WTC11 (cell line): ENCODE results near the gene IRF4. TPM values are rescaled to one million over a fixed set of nuclear protein-coding genes. Genes with fewer than 3 reads are reported as not detected.

Experiments used
- ATAC-seq: fragments of 200-7000 bp; cut with Tn5 transposase; 2 replicates; pipeline ENCODE4 v1.10.0; 2021; ENCODE audit warnings: mild to moderate bottlenecking, moderate library complexity
- CTCF ChIA-PET: fragments of 300-600 bp; sonication (Branson Sonifier 250); formaldehyde crosslinking; loops from one replicate; lab custom pipeline; 2021; ENCODE audit warnings: antibody characterized with exemption; lab: Charles Lee
- POLR2A ChIA-PET: fragments of 350-600 bp; sonication (Branson Sonifier 250); formaldehyde crosslinking; loops from one replicate; lab custom pipeline; 2021; ENCODE audit warnings: antibody characterized with exemption; lab: Charles Lee
- DNase-seq: peaks from one replicate; pipeline ENCODE4 v3.0.0; 2021; ENCODE audit warnings: low spot score
- H3K27ac Mint-ChIP-seq: 2 replicates; pipeline ENCODE4 v1.8.0; 2021; ENCODE audit warnings: mixed read lengths
- H3K27me3 Mint-ChIP-seq: 2 replicates; pipeline ENCODE4 v1.8.0; 2021; ENCODE audit warnings: low read depth, mild to moderate bottlenecking, moderate library complexity, mixed read lengths
- H3K36me3 Mint-ChIP-seq: 2 replicates; pipeline ENCODE4 v1.8.0; 2021; ENCODE audit warnings: mixed read lengths
- H3K4me1 Mint-ChIP-seq: 2 replicates; pipeline ENCODE4 v1.8.0; 2022; ENCODE audit warnings: mixed read lengths
- H3K4me3 Mint-ChIP-seq: 2 replicates; pipeline ENCODE4 v1.8.0; 2021; ENCODE audit warnings: mild to moderate bottlenecking, moderate library complexity, mixed read lengths
- H3K9me3 Mint-ChIP-seq: 2 replicates; pipeline ENCODE4 v1.8.0; 2021; ENCODE audit warnings: mixed read lengths
- AFF4 ChIP-seq: sonication (generic); formaldehyde crosslinking; IDR thresholded peaks from 2 replicates; pipeline ENCODE4 v1.8.1; 2023; ENCODE audit warnings: mild to moderate bottlenecking, missing genetic modification reagents, borderline replicate concordance
- ATF1 ChIP-seq: sonication (generic); formaldehyde crosslinking; IDR thresholded peaks from 2 replicates; pipeline ENCODE4 v1.8.1; 2023; ENCODE audit warnings: mild to moderate bottlenecking, moderate library complexity, missing genetic modification reagents
- CBFB ChIP-seq: sonication (generic); formaldehyde crosslinking; IDR thresholded peaks from 2 replicates; pipeline ENCODE4 v1.8.1; 2022; ENCODE audit warnings: mild to moderate bottlenecking, low read depth, missing genetic modification reagents
- CREM ChIP-seq: sonication (generic); formaldehyde crosslinking; IDR thresholded peaks from 2 replicates; pipeline ENCODE4 v1.8.1; 2022; ENCODE audit warnings: mild to moderate bottlenecking, missing genetic modification reagents, moderate library complexity
- ELF4 ChIP-seq: sonication (generic); formaldehyde crosslinking; IDR thresholded peaks from 2 replicates; pipeline ENCODE4 v1.8.1; 2022; ENCODE audit warnings: low read depth, mild to moderate bottlenecking, moderate library complexity, missing genetic modification reagents
- EMX1 ChIP-seq: fragments of 250-450 bp; sonication (Bioruptor Pico); IDR thresholded peaks from 2 replicates; pipeline ENCODE4 v1.8.0; 2021; ENCODE audit warnings: mild to moderate bottlenecking
- ESRRA ChIP-seq: sonication (generic); formaldehyde crosslinking; IDR thresholded peaks from 2 replicates; pipeline ENCODE4 v1.8.1; 2022; ENCODE audit warnings: mild to moderate bottlenecking, missing genetic modification reagents, borderline replicate concordance
- FOXP4 ChIP-seq: sonication (generic); formaldehyde crosslinking; IDR thresholded peaks from 2 replicates; pipeline ENCODE4 v1.8.0; 2022; ENCODE audit warnings: mild to moderate bottlenecking, missing genetic modification reagents
- GRHL2 ChIP-seq: fragments of 250-450 bp; sonication (Bioruptor Pico); IDR thresholded peaks from 2 replicates; pipeline ENCODE4 v1.8.0; 2022; ENCODE audit warnings: mild to moderate bottlenecking, moderate library complexity; ENCODE audit not compliant: insufficient replicate concordance, severe bottlenecking
- HMGXB4 ChIP-seq: sonication (generic); formaldehyde crosslinking; IDR thresholded peaks from 2 replicates; pipeline ENCODE4 v1.8.1; 2023; ENCODE audit warnings: mild to moderate bottlenecking, moderate library complexity, missing genetic modification reagents
- JAZF1 ChIP-seq: fragments of 250-450 bp; sonication (Bioruptor Pico); IDR thresholded peaks from 2 replicates; pipeline ENCODE4 v1.9.0; 2021; ENCODE audit warnings: moderate library complexity, mild to moderate bottlenecking, inconsistent platforms
- KAT7 ChIP-seq: sonication (generic); formaldehyde crosslinking; IDR thresholded peaks from 2 replicates; pipeline ENCODE4 v1.8.1; 2023; ENCODE audit warnings: missing genetic modification reagents, mild to moderate bottlenecking, borderline replicate concordance
- MYBL2 ChIP-seq: sonication (generic); formaldehyde crosslinking; IDR thresholded peaks from 2 replicates; pipeline ENCODE4 v1.8.1; 2023; ENCODE audit warnings: mild to moderate bottlenecking, moderate library complexity, missing genetic modification reagents
- NR3C1 ChIP-seq: sonication (generic); formaldehyde crosslinking; conservative IDR thresholded peaks from 2 replicates; pipeline ENCODE4 v1.8.1; 2023; ENCODE audit warnings: low read depth, mild to moderate bottlenecking, missing genetic modification reagents
- PRRX2 ChIP-seq: fragments of 250-450 bp; sonication (Bioruptor Pico); IDR thresholded peaks from 2 replicates; pipeline ENCODE4 v1.8.0; 2021; ENCODE audit warnings: mild to moderate bottlenecking
- SMAD3 ChIP-seq: sonication (generic); formaldehyde crosslinking; IDR thresholded peaks from 2 replicates; pipeline ENCODE4 v1.8.0; 2022; ENCODE audit warnings: missing genetic modification reagents, mild to moderate bottlenecking, borderline replicate concordance
- SOX15 ChIP-seq: fragments of 250-450 bp; sonication (Bioruptor Pico); IDR thresholded peaks from 2 replicates; pipeline ENCODE4 v1.9.0; 2021; ENCODE audit warnings: mild to moderate bottlenecking
- TCF7 ChIP-seq: sonication (generic); formaldehyde crosslinking; IDR thresholded peaks from 2 replicates; pipeline ENCODE4 v1.8.0; 2022; ENCODE audit warnings: mild to moderate bottlenecking, low read depth, missing genetic modification reagents, moderate library complexity
- TEAD1 ChIP-seq: sonication (generic); formaldehyde crosslinking; IDR thresholded peaks from 2 replicates; pipeline ENCODE4 v1.8.0; 2022; ENCODE audit warnings: mild to moderate bottlenecking, missing genetic modification reagents
- TEAD4 ChIP-seq: sonication (generic); formaldehyde crosslinking; IDR thresholded peaks from 2 replicates; pipeline ENCODE4 v1.8.0; 2022; ENCODE audit warnings: mild to moderate bottlenecking, missing genetic modification reagents
- ZNF219 ChIP-seq: sonication (generic); formaldehyde crosslinking; IDR thresholded peaks from 2 replicates; pipeline ENCODE4 v1.8.0; 2023; ENCODE audit warnings: missing genetic modification reagents, mild to moderate bottlenecking, borderline replicate concordance
- ZNF396 ChIP-seq: fragments of 250-450 bp; sonication (Bioruptor Pico); IDR thresholded peaks from 2 replicates; pipeline ENCODE4 v1.8.0; 2021; ENCODE audit warnings: mild to moderate bottlenecking, moderate library complexity, borderline replicate concordance
- total RNA-seq: library from RNA; stranded (reverse); gene quantifications from 3 replicates; pipeline ENCODE4 v1.2.3, GENCODE V29; 2021
- TF ChIP-seq, protein P1 (sequence below): sonication (generic); formaldehyde crosslinking; IDR thresholded peaks from 2 replicates; pipeline ENCODE4 v1.8.0; 2023; ENCODE audit warnings: missing genetic modification reagents
- TF ChIP-seq, protein P2 (sequence below): fragments of 200-600 bp; IDR thresholded peaks from 2 replicates; pipeline ENCODE4 v1.8.0; 2022; ENCODE audit warnings: antibody characterized with exemption
- TF ChIP-seq, protein P3 (sequence below): sonication (generic); formaldehyde crosslinking; IDR thresholded peaks from 2 replicates; pipeline ENCODE4 v1.8.0; 2022; ENCODE audit warnings: mild to moderate bottlenecking, missing genetic modification reagents

Gene IRF4
- total RNA-seq, 1 experiment from 2014 or later: 1.6 TPM

DNA sequence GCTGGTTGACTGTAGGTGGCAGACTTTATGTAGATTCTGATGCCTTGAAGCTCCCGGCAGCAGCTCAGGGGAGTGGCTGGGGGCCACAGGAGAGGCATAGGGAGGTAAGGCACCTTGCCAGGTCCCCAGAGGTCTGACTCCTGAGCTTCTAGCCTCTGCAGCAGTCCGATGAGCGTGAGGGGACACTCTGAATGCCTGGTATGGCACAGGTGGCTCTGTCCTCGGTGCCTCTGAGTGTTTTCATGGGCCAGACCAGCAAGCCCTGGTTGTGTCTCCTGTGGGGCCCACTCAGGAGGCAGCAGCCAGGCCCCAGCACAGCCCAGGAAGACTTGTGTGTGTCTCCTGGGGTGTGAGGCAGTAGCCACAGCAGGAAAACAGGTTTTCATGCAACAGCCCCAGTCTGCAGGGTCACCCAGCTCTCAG is 39.7 kb upstream of the IRF4 start (continued):
- TF ChIP-seq EMX1 (CRISPR knock-in tag): no peak
- TF ChIP-seq, protein P1, sequence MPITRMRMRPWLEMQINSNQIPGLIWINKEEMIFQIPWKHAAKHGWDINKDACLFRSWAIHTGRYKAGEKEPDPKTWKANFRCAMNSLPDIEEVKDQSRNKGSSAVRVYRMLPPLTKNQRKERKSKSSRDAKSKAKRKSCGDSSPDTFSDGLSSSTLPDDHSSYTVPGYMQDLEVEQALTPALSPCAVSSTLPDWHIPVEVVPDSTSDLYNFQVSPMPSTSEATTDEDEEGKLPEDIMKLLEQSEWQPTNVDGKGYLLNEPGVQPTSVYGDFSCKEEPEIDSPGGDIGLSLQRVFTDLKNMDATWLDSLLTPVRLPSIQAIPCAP: no peak
- TF ChIP-seq SMAD3 (CRISPR knock-in tag): no peak
- no peak for TF ChIP-seq CREM (CRISPR knock-in tag)
- TF ChIP-seq ZNF396 (CRISPR knock-in tag): no peak

GRCh38 chr6:352474-352873 is 39.1 kb upstream of the IRF4 start:
- DNase-seq: no peak
- Mint-ChIP-seq H3K9me3 (peaks cover 58% of the 10 kb centered on the region), H3K4me1 (peaks cover 8% of the 10 kb centered on the region), H3K36me3 (peaks cover 85% of the 10 kb centered on the region), H3K27me3 (peaks cover 2% of the 10 kb centered on the region), H3K27ac (no peak overlapping the region; the same call in 1 of the 2 replicates), H3K4me3 (no peak overlapping the region)
- CTCF ChIA-PET: interaction anchor here (0.8 to 2.0 kb wide), 10 partner anchors 14 to 164 kb away, joined by 3 to 15 read pairs (median 4); no protein-coding TSS in a partner anchor
- TF ChIP-seq SOX15 (CRISPR knock-in tag): no peak
- no peak for TF ChIP-seq FOXP4 (CRISPR knock-in tag)
- no peak for TF ChIP-seq PRRX2
- TF ChIP-seq, protein P2, sequence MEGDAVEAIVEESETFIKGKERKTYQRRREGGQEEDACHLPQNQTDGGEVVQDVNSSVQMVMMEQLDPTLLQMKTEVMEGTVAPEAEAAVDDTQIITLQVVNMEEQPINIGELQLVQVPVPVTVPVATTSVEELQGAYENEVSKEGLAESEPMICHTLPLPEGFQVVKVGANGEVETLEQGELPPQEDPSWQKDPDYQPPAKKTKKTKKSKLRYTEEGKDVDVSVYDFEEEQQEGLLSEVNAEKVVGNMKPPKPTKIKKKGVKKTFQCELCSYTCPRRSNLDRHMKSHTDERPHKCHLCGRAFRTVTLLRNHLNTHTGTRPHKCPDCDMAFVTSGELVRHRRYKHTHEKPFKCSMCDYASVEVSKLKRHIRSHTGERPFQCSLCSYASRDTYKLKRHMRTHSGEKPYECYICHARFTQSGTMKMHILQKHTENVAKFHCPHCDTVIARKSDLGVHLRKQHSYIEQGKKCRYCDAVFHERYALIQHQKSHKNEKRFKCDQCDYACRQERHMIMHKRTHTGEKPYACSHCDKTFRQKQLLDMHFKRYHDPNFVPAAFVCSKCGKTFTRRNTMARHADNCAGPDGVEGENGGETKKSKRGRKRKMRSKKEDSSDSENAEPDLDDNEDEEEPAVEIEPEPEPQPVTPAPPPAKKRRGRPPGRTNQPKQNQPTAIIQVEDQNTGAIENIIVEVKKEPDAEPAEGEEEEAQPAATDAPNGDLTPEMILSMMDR: no peak
- TF ChIP-seq KAT7 (CRISPR knock-in tag): no peak
- no peak for TF ChIP-seq ZNF219
- TF ChIP-seq ESRRA: no peak
- no peak for TF ChIP-seq JAZF1 (CRISPR knock-in tag)
- TF ChIP-seq, protein P3, sequence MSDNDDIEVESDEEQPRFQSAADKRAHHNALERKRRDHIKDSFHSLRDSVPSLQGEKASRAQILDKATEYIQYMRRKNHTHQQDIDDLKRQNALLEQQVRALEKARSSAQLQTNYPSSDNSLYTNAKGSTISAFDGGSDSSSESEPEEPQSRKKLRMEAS (CRISPR knock-in tag): no peak
- ATAC-seq: no peak
- POLR2A ChIA-PET: interaction anchor here (0.6 kb wide), 1 partner anchor 60 kb away, joined by 3 read pairs; no protein-coding TSS in a partner anchor

DNA sequence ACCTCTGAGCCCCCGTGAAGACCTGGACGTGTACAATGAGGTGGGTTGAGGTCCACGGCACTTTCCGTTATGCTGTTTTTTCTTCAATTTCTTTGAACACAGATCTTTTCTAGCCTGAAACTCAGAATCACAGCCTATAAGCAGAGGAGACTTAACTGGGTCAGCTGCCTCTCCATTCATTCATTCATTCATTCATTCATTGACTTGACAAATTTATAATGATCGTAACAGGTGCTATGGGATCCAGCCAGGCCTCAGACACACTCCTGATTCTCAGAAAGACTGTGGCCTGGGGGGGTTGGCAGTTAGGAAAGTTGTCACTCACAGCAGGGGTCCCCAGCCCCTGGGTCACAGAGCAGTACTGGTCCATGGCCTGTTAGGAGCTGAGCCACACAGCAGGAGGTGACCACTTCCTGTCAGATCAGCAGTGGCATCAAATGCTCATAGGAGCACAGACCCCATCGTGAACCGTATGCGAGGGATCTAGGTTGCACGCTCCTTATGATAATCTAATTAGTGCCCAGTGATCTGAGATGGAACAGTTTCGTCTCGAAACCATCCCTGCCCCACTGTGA is 38.6 kb upstream of the IRF4 start:
- Mint-ChIP-seq H3K4me1 (peaks cover 8% of the 10 kb centered on the region), H3K27ac (no peak overlapping the region; the same call in 1 of the 2 replicates), H3K4me3 (no peak overlapping the region), H3K9me3 (peaks cover 59% of the 10 kb centered on the region), H3K27me3 (peaks cover 2% of the 10 kb centered on the region), H3K36me3 (peaks cover 80% of the 10 kb centered on the region)
- CTCF ChIA-PET: interaction anchor here (1.0 to 1.5 kb wide), 4 partner anchors 14 to 56 kb away, joined by 3 to 6 read pairs (median 4); no protein-coding TSS in a partner anchor
- DNase-seq (no peak), ATAC-seq (no peak)
- POLR2A ChIA-PET: no interaction called here
- TF ChIP-seq HMGXB4 (CRISPR knock-in tag) (no peak), NR3C1 (CRISPR knock-in tag) (no peak), ELF4 (CRISPR knock-in tag) (no peak), TEAD1 (CRISPR knock-in tag) (no peak), CBFB (CRISPR knock-in tag) (no peak), MYBL2 (no peak), GRHL2 (no peak), AFF4 (CRISPR knock-in tag) (no peak), TEAD4 (CRISPR knock-in tag) (no peak), ATF1 (CRISPR knock-in tag) (no peak), TCF7 (CRISPR knock-in tag) (no peak)
